ENCODE results near the gene PPT1.

PPT1 gene

GRCh38 chr1:40075266-40075665 is 21.8 kb downstream of the PPT1 start:
- TF ChIP-seq CTCF (IDR thresholded peaks at IDR 0.05; ENCODE audit: extremely low read depth, missing control alignments): no peak
- DNase-seq (ENCODE audit: low spot score): no peak

GRCh38 chr1:40073062-40073461 is 24.0 kb downstream of the PPT1 start:
- TF ChIP-seq CTCF (IDR thresholded peaks at IDR 0.05; ENCODE audit: extremely low read depth, missing control alignments): no peak
- DNase-seq (ENCODE audit: low spot score): no peak

- TF ChIP-seq CTCF (IDR thresholded peaks at IDR 0.05; ENCODE audit: extremely low read depth, missing control alignments): no peak
- no peak for DNase-seq (ENCODE audit: low spot score)
These were observed 24.9 kb downstream of the PPT1 start for GRCh38 chr1:40072142-40072541.

- no peak for DNase-seq (ENCODE audit: low spot score)
- TF ChIP-seq CTCF (IDR thresholded peaks at IDR 0.05; ENCODE audit: extremely low read depth, missing control alignments): no peak
These were observed 29.2 kb downstream of the PPT1 start for GRCh38 chr1:40067851-40068250.

GRCh38 chr1:40067023-40067422 is 30.0 kb downstream of the PPT1 start:
- no peak for TF ChIP-seq CTCF (IDR thresholded peaks at IDR 0.05; ENCODE audit: extremely low read depth, missing control alignments)
- DNase-seq (ENCODE audit: low spot score): no peak

GRCh38 chr1:40064797-40065499 is 32.1 kb downstream of the PPT1 start:
- TF ChIP-seq CTCF (IDR thresholded peaks at IDR 0.05; ENCODE audit: extremely low read depth, missing control alignments): no peak
- peak; percentile 62 for DNase-seq (ENCODE audit: low spot score)

GRCh38 chr1:40059960-40060750 is 36.9 kb downstream of the PPT1 start:
- no peak for TF ChIP-seq CTCF (IDR thresholded peaks at IDR 0.05; ENCODE audit: extremely low read depth, missing control alignments)
- DNase-seq (ENCODE audit: low spot score): no peak

All from GM20000 (cell line).